ENCODE data around the gene SLC7A5.
"Not testable (repeated sequence)": the region's sequence is repeated elsewhere in the genome, so short reads cannot be mapped to it uniquely, and the experiment has no call there.

SLC7A5 gene

GRCh38 chr16:87827588-87827915 is 41.8 kb downstream of the SLC7A5 start:
- Mint-ChIP-seq H3K27me3 (peaks cover 20% of the 10 kb centered on the region), H3K36me3 (peaks cover 24% of the 10 kb centered on the region), H3K4me1 (peaks cover 45% of the 10 kb centered on the region)
- not testable (repeated sequence) for H3K4me3 Mint-ChIP-seq, H3K27ac Mint-ChIP-seq, H3K9me3 Mint-ChIP-seq, ATAC-seq

GRCh38 chr16:87826798-87827587 is 42.3 kb downstream of the SLC7A5 start:
- Mint-ChIP-seq H3K36me3 (peaks cover 24% of the 10 kb centered on the region), H3K4me1 (peaks cover 41% of the 10 kb centered on the region), H3K9me3 (no peaks in the 10 kb centered on the region), H3K27me3 (peaks cover 20% of the 10 kb centered on the region), H3K4me3 (no peak overlapping the region), H3K27ac (no peak overlapping the region)
- ATAC-seq: no peak

GRCh38 chr16:87826407-87826797 is 42.9 kb downstream of the SLC7A5 start:
- H3K4me3 Mint-ChIP-seq, ATAC-seq, H3K9me3 Mint-ChIP-seq, H3K27ac Mint-ChIP-seq: not testable (repeated sequence)
- H3K27me3 Mint-ChIP-seq: peaks cover 20% of the 10 kb centered on the region
- peaks cover 19% of the 10 kb centered on the region for H3K36me3 Mint-ChIP-seq
- H3K4me1 Mint-ChIP-seq: peaks cover 38% of the 10 kb centered on the region

GRCh38 chr16:87825842-87826120 is 43.5 kb downstream of the SLC7A5 start:
- Mint-ChIP-seq H3K4me1 (peaks cover 34% of the 10 kb centered on the region), H3K27me3 (peaks cover 20% of the 10 kb centered on the region), H3K36me3 (peaks cover 12% of the 10 kb centered on the region)
- not testable (repeated sequence) for H3K27ac Mint-ChIP-seq, H3K4me3 Mint-ChIP-seq, H3K9me3 Mint-ChIP-seq, ATAC-seq

- H3K27me3 Mint-ChIP-seq: peaks cover 20% of the 10 kb centered on the region
- H3K9me3 Mint-ChIP-seq: no peaks in the 10 kb centered on the region
- ATAC-seq: no peak
- no peak overlapping the region for H3K4me3 Mint-ChIP-seq
- peaks cover 29% of the 10 kb centered on the region for H3K4me1 Mint-ChIP-seq
- no peak overlapping the region for H3K27ac Mint-ChIP-seq
- H3K36me3 Mint-ChIP-seq: peaks cover 7% of the 10 kb centered on the region
These were observed 44.1 kb downstream of the SLC7A5 start for GRCh38 chr16:87824991-87825841.

- Mint-ChIP-seq H3K27me3 (peaks cover 20% of the 10 kb centered on the region), H3K27ac (no peak overlapping the region), H3K9me3 (no peaks in the 10 kb centered on the region), H3K4me3 (no peak overlapping the region), H3K36me3 (no peaks in the 10 kb centered on the region), H3K4me1 (peaks cover 20% of the 10 kb centered on the region)
- peak; percentile 3 for ATAC-seq
These were observed 45.0 kb downstream of the SLC7A5 start for GRCh38 chr16:87824016-87824990.

- H3K27ac Mint-ChIP-seq: no peak overlapping the region
- no peak for ATAC-seq
These were observed 46.0 kb downstream of the SLC7A5 start for GRCh38 chr16:87823181-87823929.

GRCh38 chr16:87822108-87822970 is 47.0 kb downstream of the SLC7A5 start:
- Mint-ChIP-seq H3K27me3 (peaks cover 20% of the 10 kb centered on the region), H3K4me1 (peaks cover 6% of the 10 kb centered on the region), H3K9me3 (peaks cover 6% of the 10 kb centered on the region), H3K36me3 (no peaks in the 10 kb centered on the region), H3K27ac (no peak overlapping the region), H3K4me3 (no peak overlapping the region)
- ATAC-seq: no peak

More at GRCh38 chr16:87823181-87823929, 46.0 kb downstream of the SLC7A5 start:
- Mint-ChIP-seq H3K4me3 (no peak overlapping the region), H3K9me3 (peaks cover under 1% of the 10 kb centered on the region), H3K36me3 (no peaks in the 10 kb centered on the region), H3K27me3 (peaks cover 20% of the 10 kb centered on the region), H3K4me1 (peaks cover 12% of the 10 kb centered on the region)

GRCh38 chr16:87821376-87822107 is 47.8 kb downstream of the SLC7A5 start:
- H3K27me3 Mint-ChIP-seq: peaks cover 20% of the 10 kb centered on the region
- H3K9me3 Mint-ChIP-seq: peaks cover 6% of the 10 kb centered on the region
- H3K27ac Mint-ChIP-seq: no peak overlapping the region
- peaks cover 6% of the 10 kb centered on the region for H3K4me1 Mint-ChIP-seq
- no peaks in the 10 kb centered on the region for H3K36me3 Mint-ChIP-seq
- no peak for ATAC-seq
- H3K4me3 Mint-ChIP-seq: no peak overlapping the region

GRCh38 chr16:87819983-87820382 is 49.3 kb downstream of the SLC7A5 start:
- Mint-ChIP-seq H3K36me3 (no peaks in the 10 kb centered on the region), H3K4me3 (no peak overlapping the region), H3K27ac (no peak overlapping the region), H3K9me3 (peaks cover 6% of the 10 kb centered on the region), H3K27me3 (peaks cover 15% of the 10 kb centered on the region), H3K4me1 (peaks cover 6% of the 10 kb centered on the region)
- no peak for ATAC-seq

GRCh38 chr16:87819282-87819681 is 50.0 kb downstream of the SLC7A5 start:
- Mint-ChIP-seq H3K27ac (no peak overlapping the region), H3K9me3 (peaks cover 6% of the 10 kb centered on the region), H3K4me1 (peaks cover 6% of the 10 kb centered on the region), H3K4me3 (no peak overlapping the region), H3K27me3 (peaks cover 8% of the 10 kb centered on the region), H3K36me3 (no peaks in the 10 kb centered on the region)
- ATAC-seq: no peak

- ATAC-seq: no peak
- peaks cover 1% of the 10 kb centered on the region for H3K27me3 Mint-ChIP-seq
- H3K4me1 Mint-ChIP-seq: peaks cover 6% of the 10 kb centered on the region
- H3K36me3 Mint-ChIP-seq: no peaks in the 10 kb centered on the region
- H3K4me3 Mint-ChIP-seq: no peak overlapping the region
- H3K27ac Mint-ChIP-seq: no peak overlapping the region
- peaks cover 6% of the 10 kb centered on the region for H3K9me3 Mint-ChIP-seq
These were observed 50.7 kb downstream of the SLC7A5 start for GRCh38 chr16:87818533-87819161.

- no peaks in the 10 kb centered on the region for H3K27me3 Mint-ChIP-seq
These were observed 51.4 kb downstream of the SLC7A5 start for GRCh38 chr16:87817910-87818309.

More at GRCh38 chr16:87817910-87818309, 51.4 kb downstream of the SLC7A5 start:
- Mint-ChIP-seq H3K36me3 (no peaks in the 10 kb centered on the region), H3K9me3 (peaks cover 6% of the 10 kb centered on the region), H3K4me1 (peaks cover 6% of the 10 kb centered on the region), H3K27ac (no peak overlapping the region), H3K4me3 (no peak overlapping the region)
- no peak for ATAC-seq

All from stimulated activated memory B cell treated with anti-CD40 and anti-IgM and Interleukin-4, amounts not matched to agents 10 μg/mL and 1 μg/mL and 100 μg/mL, for 72 hours (primary cell).